Effector CD4-positive, alpha-beta T cell (primary cell): ENCODE measurements around the gene CAMK4.

ENCODE experiments used
- DNase-seq: peaks from one replicate; pipeline ENCODE4 v3.0.0-alpha.2; 2020

Gene CAMK4

GRCh38 chr5:111447099-111447498 lies 222.9 kb downstream of the CAMK4 start:
- DNase-seq, result no peak

GRCh38 chr5:111447822-111448221 lies 223.6 kb downstream of the CAMK4 start:
- DNase-seq, result no peak

GRCh38 chr5:111453295-111453694 lies 229.1 kb downstream of the CAMK4 start:
- no peak for DNase-seq

GRCh38 chr5:111453747-111454146 lies 229.6 kb downstream of the CAMK4 start:
- no peak for DNase-seq

GRCh38 chr5:111454198-111454622 lies 230.0 kb downstream of the CAMK4 start:
- no peak for DNase-seq

- DNase-seq, result no peak
Measured at GRCh38 chr5:111454776-111455175, 230.6 kb downstream of the CAMK4 start.

GRCh38 chr5:111461255-111461671 lies 237.1 kb downstream of the CAMK4 start:
- no peak for DNase-seq

GRCh38 chr5:111461934-111462333 lies 237.8 kb downstream of the CAMK4 start:
- DNase-seq, result no peak

GRCh38 chr5:111463311-111463710 lies 239.1 kb downstream of the CAMK4 start:
- no peak for DNase-seq

- DNase-seq, result no peak
Measured at GRCh38 chr5:111469293-111469896, 245.2 kb downstream of the CAMK4 start.

- no peak for DNase-seq
Measured at GRCh38 chr5:111469903-111470302, 245.7 kb downstream of the CAMK4 start.

- no peak for DNase-seq
Measured at GRCh38 chr5:111472096-111472495, 247.9 kb downstream of the CAMK4 start.

GRCh38 chr5:111472579-111472978 lies 248.4 kb downstream of the CAMK4 start:
- no peak for DNase-seq

- no peak for DNase-seq
Measured at GRCh38 chr5:111478266-111478665, 254.1 kb downstream of the CAMK4 start.

GRCh38 chr5:111478898-111479297 lies 254.7 kb downstream of the CAMK4 start:
- DNase-seq, result no peak

- DNase-seq, result no peak
Measured at GRCh38 chr5:111480346-111480745, 256.2 kb downstream of the CAMK4 start.

- DNase-seq, result no peak
Measured at GRCh38 chr5:111486055-111486454, 261.9 kb downstream of the CAMK4 start.

- DNase-seq, result no peak
Measured at GRCh38 chr5:111486926-111487325, 262.7 kb downstream of the CAMK4 start.

GRCh38 chr5:111488353-111488752 lies 264.2 kb downstream of the CAMK4 start:
- DNase-seq, result no peak

- no peak for DNase-seq
Measured at GRCh38 chr5:111493031-111493430, 268.8 kb downstream of the CAMK4 start.

GRCh38 chr5:111494355-111494999 lies 270.3 kb downstream of the CAMK4 start:
- DNase-seq, result no peak

- no peak for DNase-seq
Measured at GRCh38 chr5:111495159-111495558, 271.0 kb downstream of the CAMK4 start.

- no peak for DNase-seq
Measured at GRCh38 chr5:111498346-111498745, 274.2 kb downstream of the CAMK4 start.

- no peak for DNase-seq
Measured at GRCh38 chr5:111502956-111503355, 278.8 kb downstream of the CAMK4 start.

GRCh38 chr5:111505096-111505495 lies 280.9 kb downstream of the CAMK4 start:
- no peak for DNase-seq
